Stimulated activated CD4-positive, alpha-beta T cell treated with anti-CD3 and anti-CD28 coated beads, Interleukin-1b, Interleukin-23, amount 100 ng/mL, for 4 hours (primary cell): ENCODE results near the gene FIBCD1.
"Not testable (repeated sequence)": the region's sequence is repeated elsewhere in the genome, so short reads cannot be mapped to it uniquely, and the experiment has no call there.

ENCODE experiments used
- DNase-seq, 2 donors: peaks; one replicate each; pipeline ENCODE4 v3.0.0-alpha.2; 2020; ENCODE audit warnings: low read depth in 2 of 2

The FIBCD1 gene

GRCh38 chr9:130954925-130955324, 15.9 kb upstream of the FIBCD1 start:
- DNase-seq: not testable (repeated sequence)

- DNase-seq: no peak
Measured at GRCh38 chr9:130954317-130954716, 15.3 kb upstream of the FIBCD1 start.

GRCh38 chr9:130952065-130952762, 13.2 kb upstream of the FIBCD1 start:
- no peak for DNase-seq

GRCh38 chr9:130950039-130950311, 10.9 kb upstream of the FIBCD1 start:
- DNase-seq: no peak

- no peak for DNase-seq
Measured at GRCh38 chr9:130949188-130950038, 10.4 kb upstream of the FIBCD1 start.

- no peak for DNase-seq
Measured at GRCh38 chr9:130948266-130948665, 9.2 kb upstream of the FIBCD1 start.

GRCh38 chr9:130947618-130948140, 8.6 kb upstream of the FIBCD1 start:
- DNase-seq: no peak

GRCh38 chr9:130946766-130947617, 7.9 kb upstream of the FIBCD1 start:
- no peak for DNase-seq

- DNase-seq: no peak
Measured at GRCh38 chr9:130945173-130945572, 6.1 kb upstream of the FIBCD1 start.

GRCh38 chr9:130944510-130945058, 5.5 kb upstream of the FIBCD1 start:
- DNase-seq: no peak

- no peak for DNase-seq
Measured at GRCh38 chr9:130943777-130944176, 4.7 kb upstream of the FIBCD1 start.

- no peak for DNase-seq
Measured at GRCh38 chr9:130943221-130943620, 4.2 kb upstream of the FIBCD1 start.

GRCh38 chr9:130942679-130943078, 3.6 kb upstream of the FIBCD1 start:
- DNase-seq: no peak

GRCh38 chr9:130942084-130942483, 3.0 kb upstream of the FIBCD1 start:
- no peak for DNase-seq

GRCh38 chr9:130940693-130941576, 1.9 kb upstream of the FIBCD1 start:
- DNase-seq: peak; percentile 62 to 70

GRCh38 chr9:130940027-130940549, 1.0 kb upstream of the FIBCD1 start:
- DNase-seq: no peak

GRCh38 chr9:130939405-130940026, 469 bp upstream of the FIBCD1 start:
- DNase-seq: no peak

GRCh38 chr9:130938184-130938651, 829 bp downstream of the FIBCD1 start:
- no peak for DNase-seq

- DNase-seq: no peak
Measured at GRCh38 chr9:130937146-130938076, 1.6 kb downstream of the FIBCD1 start.
